WERI-Rb-1 (cell line): ENCODE data around the gene TIGD1.

Experiments
- DNase-seq: peaks from one replicate; pipeline ENCODE4 v3.0.0-alpha.2; 2020
- H3K27ac ChIP-seq: fragments of 250-450 bp; sonication (Bioruptor Pico); 2 replicates; pipeline ENCODE4 v1.5.1; 2020; ENCODE audit warnings: mild to moderate bottlenecking, moderate library complexity
- H3K27me3 ChIP-seq: fragments of 250-450 bp; sonication (Bioruptor Pico); 2 replicates; pipeline ENCODE4 v1.5.1; 2021; ENCODE audit warnings: mild to moderate bottlenecking, low read depth, moderate library complexity; ENCODE audit not compliant: insufficient read depth, severe bottlenecking
- H3K36me3 ChIP-seq: fragments of 250-450 bp; sonication (Bioruptor Pico); 2 replicates; pipeline ENCODE4 v1.5.1; 2020; ENCODE audit warnings: mild to moderate bottlenecking, moderate library complexity
- H3K4me3 ChIP-seq: 2 replicates; pipeline ENCODE4 v1.5.1; 2011; ENCODE audit warnings: low read depth, mild to moderate bottlenecking, control low read depth, low read length
- H3K9me3 ChIP-seq: fragments of 250-450 bp; sonication (Bioruptor Pico); 2 replicates; pipeline ENCODE4 v1.5.1; 2021; ENCODE audit warnings: mild to moderate bottlenecking, moderate library complexity; ENCODE audit not compliant: severe bottlenecking
- TF ChIP-seq, protein P1 (sequence below): IDR thresholded peaks from 2 replicates; pipeline ENCODE4 v1.5.1; 2011; ENCODE audit warnings: low read depth, mild to moderate bottlenecking, control low read depth, inconsistent platforms, low read length

TIGD1 gene

DNA sequence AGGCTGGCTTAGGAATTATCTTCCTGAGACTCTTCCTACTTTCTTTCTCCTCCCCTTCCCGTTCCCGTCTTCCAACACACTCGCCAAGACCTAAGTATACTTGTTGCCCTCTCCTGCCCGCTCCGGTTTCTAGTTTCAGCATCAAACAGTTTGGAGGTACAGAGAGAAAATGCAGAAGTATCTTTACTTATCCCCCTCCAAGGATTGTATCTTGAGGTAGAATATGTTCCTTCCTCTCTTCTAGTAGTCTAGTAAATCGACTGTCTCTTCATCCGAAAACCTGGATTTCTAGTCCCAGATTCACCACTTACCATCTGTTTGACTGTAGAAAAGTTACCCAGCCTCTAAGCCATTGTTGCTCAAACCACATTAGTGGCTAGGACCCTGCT is 887 bp upstream of the TIGD1 start:
- peaks cover 3% of the 10 kb centered on the region for H3K9me3 ChIP-seq
- peak overlapping the region; percentile 87 for H3K27ac ChIP-seq
- H3K4me3 ChIP-seq, result peak overlapping the region; percentile 80
- peaks cover 52% of the 10 kb centered on the region for H3K36me3 ChIP-seq
- H3K27me3 ChIP-seq, result no peaks in the 10 kb centered on the region
- TF ChIP-seq, protein P1, sequence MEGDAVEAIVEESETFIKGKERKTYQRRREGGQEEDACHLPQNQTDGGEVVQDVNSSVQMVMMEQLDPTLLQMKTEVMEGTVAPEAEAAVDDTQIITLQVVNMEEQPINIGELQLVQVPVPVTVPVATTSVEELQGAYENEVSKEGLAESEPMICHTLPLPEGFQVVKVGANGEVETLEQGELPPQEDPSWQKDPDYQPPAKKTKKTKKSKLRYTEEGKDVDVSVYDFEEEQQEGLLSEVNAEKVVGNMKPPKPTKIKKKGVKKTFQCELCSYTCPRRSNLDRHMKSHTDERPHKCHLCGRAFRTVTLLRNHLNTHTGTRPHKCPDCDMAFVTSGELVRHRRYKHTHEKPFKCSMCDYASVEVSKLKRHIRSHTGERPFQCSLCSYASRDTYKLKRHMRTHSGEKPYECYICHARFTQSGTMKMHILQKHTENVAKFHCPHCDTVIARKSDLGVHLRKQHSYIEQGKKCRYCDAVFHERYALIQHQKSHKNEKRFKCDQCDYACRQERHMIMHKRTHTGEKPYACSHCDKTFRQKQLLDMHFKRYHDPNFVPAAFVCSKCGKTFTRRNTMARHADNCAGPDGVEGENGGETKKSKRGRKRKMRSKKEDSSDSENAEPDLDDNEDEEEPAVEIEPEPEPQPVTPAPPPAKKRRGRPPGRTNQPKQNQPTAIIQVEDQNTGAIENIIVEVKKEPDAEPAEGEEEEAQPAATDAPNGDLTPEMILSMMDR, result no peak
- DNase-seq, result no peak

DNA sequence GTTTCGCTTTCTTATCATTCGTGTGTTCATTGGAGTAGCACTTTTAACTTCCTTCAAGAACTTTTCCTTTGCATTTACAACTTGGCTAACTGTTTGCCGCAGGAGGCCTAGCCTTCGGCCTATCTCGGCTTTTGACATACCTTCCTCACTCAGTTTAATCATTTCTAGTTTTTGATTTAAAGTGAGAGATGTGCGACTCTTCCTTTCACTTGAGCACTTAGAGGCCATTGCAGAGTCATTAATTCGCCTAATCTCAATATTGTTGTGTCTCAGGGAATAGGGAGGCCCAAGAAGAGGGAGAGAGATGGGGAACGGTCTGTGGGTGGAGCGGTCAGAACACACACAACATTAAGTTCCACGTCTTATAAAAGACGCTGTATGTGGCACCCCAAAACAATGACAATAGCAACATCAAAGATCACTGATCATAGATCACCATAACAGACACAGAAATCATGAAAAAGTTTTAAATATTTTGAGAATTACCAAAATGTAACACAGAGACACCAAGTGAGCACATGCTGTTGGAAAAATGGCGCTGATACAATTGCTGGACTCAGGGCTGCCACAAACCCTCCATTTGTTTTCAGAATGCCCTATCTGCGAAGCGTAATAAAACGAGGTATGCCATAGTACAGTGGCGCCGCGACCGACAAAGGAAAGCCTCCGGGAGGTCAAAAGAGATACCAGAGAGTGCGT is 553 bp downstream of the TIGD1 start:
- TF ChIP-seq, protein P1, result no peak
- Histone ChIP-seq H3K9me3 (peaks cover 3% of the 10 kb centered on the region), H3K4me3 (peak overlapping the region; percentile 80), H3K27ac (peak overlapping the region; percentile 87), H3K36me3 (peaks cover 44% of the 10 kb centered on the region), H3K27me3 (no peaks in the 10 kb centered on the region)
- no peak for DNase-seq

DNA sequence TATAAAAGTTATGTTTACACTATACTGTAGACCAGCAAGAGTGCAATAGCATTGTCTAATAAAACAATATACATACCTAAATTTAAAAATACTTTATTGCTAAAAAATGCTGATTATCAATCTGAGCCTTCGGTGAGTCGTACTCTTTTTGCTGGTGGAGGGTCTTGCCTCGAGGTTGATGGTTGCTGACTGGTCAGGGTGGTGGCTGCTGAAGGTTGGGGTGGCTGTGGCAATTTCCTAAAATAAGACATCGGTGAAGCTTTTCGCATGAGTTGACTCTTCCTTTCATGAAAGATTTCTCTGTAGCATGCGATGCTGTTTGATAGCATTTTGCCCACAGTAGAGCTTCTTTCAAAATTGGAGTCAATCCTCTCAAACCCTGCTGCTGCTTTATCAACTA is 2.4 kb downstream of the TIGD1 start:
- DNase-seq, result no peak
- TF ChIP-seq, protein P1, result no peak
- H3K27ac ChIP-seq, result no peak overlapping the region
- H3K4me3 ChIP-seq, result no peak overlapping the region
- peaks cover 3% of the 10 kb centered on the region for H3K9me3 ChIP-seq
- peaks cover 41% of the 10 kb centered on the region for H3K36me3 ChIP-seq
- H3K27me3 ChIP-seq, result no peaks in the 10 kb centered on the region

DNA sequence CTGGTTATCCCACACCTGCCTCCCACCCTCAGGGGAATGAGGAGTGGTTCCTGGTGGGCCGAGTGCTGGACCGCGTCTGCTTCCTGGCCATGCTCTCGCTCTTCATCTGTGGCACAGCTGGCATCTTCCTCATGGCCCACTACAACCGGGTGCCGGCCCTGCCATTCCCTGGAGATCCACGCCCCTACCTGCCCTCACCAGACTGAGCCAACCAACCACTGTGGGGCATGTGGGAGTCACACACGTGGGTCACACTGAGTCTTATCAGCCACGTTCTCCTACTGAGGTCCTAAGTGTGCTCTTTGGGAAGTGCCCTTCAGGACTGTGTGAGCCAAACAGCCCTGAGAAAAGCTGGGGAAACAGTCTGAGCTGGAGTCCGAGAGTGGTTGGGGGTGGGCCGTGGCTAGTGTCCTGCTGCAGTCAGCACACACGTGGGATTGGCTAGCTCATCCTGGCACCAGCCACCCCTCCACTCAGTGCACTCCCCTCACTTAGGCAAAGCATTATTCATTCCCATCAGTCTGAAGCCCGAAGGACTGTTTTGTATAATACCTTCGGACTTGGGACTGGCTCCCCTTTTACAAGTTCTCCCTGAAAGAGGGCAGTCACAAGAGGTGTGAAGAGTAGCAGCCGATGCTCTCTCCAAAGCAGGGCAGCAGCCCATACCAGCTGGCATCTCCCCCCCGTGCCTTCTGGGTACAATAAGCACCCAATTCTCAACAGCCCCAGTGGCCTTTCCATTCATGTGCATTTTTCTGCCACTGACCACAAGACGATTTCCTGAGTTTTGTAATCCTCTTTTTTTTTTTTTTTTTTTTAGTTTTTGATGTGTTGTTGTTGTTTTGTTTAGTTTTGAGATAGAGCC is 4.6 kb downstream of the TIGD1 start:
- Histone ChIP-seq H3K27ac (no peak overlapping the region), H3K9me3 (peaks cover 3% of the 10 kb centered on the region), H3K27me3 (no peaks in the 10 kb centered on the region), H3K4me3 (no peak overlapping the region), H3K36me3 (peaks cover 24% of the 10 kb centered on the region)
- TF ChIP-seq, protein P1, result no peak
- no peak for DNase-seq

DNA sequence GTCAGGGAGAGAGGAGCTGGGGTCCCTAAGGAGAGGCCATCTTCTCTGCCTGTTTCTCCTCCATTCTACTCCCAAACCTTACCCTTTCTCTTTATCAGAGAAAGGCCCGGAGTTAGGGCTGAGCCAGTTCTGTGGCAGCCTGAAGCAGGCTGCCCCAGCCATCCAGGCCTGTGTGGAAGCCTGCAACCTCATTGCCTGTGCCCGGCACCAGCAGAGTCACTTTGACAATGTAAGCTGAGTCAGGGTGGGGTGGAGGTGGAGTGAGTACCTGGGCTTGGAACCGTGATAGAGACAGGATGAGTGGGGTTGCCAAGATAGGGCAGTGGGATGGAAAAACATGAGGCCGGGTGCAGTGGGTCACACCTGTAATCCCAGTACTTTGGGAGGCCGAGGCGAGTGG is 5.7 kb downstream of the TIGD1 start:
- no peaks in the 10 kb centered on the region for H3K27me3 ChIP-seq
- peaks cover 24% of the 10 kb centered on the region for H3K36me3 ChIP-seq
- TF ChIP-seq, protein P1, result no peak
- H3K4me3 ChIP-seq, result no peak overlapping the region
- DNase-seq, result no peak
- peaks cover 3% of the 10 kb centered on the region for H3K9me3 ChIP-seq
- H3K27ac ChIP-seq, result no peak overlapping the region
